Measurements from ENCODE around the gene CDH12.

DNA sequence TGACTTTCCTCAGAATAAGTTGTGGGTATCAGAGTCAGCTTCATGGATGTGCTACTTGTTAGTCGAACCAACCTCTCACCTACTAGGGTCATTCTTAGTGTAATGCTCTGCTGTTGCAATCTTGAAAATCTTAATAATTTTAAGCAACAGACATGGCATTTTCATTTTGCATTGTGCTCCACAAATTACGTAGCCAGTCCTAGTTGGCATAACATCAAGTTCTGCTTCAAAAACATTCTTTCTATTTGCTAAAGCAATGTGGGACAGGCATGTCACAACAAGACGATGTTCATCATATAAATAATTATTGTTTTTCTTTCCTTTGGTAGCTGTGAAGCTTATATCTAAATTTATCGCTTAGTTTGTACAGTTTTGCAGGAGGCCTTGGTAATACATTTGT lies 39.3 kb upstream of the CDH12 start:
- TF ChIP-seq EZH2 (IDR thresholded peaks at IDR 0.05; ENCODE audit: insufficient read depth, poor library complexity, severe bottlenecking) (no peak), EZH2phosphoT487 (IDR thresholded peaks at IDR 0.05; ENCODE audit: insufficient read depth, low read depth) (no peak)
